Measurements from ENCODE around the gene PLEKHJ1. TPM values are rescaled to one million over a fixed set of nuclear protein-coding genes. Genes with fewer than 3 reads are reported as not detected.
A peak's percentile ranks its signal among the peaks of the same experiment; 100 is the strongest.

The PLEKHJ1 gene
- total RNA-seq, 2 donors from 2014 or later: 44.1 to 53.0 TPM

- Histone ChIP-seq H3K4me1 (peaks cover 5 to 55% of the 10 kb centered on the region in 2 donors), H3K36me3 (peaks cover 29% of the 10 kb centered on the region), H3K9me3 (no peaks in the 10 kb centered on the region), H3K27ac (no peak overlapping the region), H3K27me3 (no peaks in the 10 kb centered on the region), H3K4me3 (no peak overlapping the region)
- no peak for DNase-seq (ENCODE audit: low spot score)
- TF ChIP-seq, protein P1, sequence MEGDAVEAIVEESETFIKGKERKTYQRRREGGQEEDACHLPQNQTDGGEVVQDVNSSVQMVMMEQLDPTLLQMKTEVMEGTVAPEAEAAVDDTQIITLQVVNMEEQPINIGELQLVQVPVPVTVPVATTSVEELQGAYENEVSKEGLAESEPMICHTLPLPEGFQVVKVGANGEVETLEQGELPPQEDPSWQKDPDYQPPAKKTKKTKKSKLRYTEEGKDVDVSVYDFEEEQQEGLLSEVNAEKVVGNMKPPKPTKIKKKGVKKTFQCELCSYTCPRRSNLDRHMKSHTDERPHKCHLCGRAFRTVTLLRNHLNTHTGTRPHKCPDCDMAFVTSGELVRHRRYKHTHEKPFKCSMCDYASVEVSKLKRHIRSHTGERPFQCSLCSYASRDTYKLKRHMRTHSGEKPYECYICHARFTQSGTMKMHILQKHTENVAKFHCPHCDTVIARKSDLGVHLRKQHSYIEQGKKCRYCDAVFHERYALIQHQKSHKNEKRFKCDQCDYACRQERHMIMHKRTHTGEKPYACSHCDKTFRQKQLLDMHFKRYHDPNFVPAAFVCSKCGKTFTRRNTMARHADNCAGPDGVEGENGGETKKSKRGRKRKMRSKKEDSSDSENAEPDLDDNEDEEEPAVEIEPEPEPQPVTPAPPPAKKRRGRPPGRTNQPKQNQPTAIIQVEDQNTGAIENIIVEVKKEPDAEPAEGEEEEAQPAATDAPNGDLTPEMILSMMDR (IDR thresholded peaks at IDR 0.05): no peak
Observed at GRCh38 chr19:2240881-2241760, 5.0 kb upstream of the PLEKHJ1 start.

DNA sequence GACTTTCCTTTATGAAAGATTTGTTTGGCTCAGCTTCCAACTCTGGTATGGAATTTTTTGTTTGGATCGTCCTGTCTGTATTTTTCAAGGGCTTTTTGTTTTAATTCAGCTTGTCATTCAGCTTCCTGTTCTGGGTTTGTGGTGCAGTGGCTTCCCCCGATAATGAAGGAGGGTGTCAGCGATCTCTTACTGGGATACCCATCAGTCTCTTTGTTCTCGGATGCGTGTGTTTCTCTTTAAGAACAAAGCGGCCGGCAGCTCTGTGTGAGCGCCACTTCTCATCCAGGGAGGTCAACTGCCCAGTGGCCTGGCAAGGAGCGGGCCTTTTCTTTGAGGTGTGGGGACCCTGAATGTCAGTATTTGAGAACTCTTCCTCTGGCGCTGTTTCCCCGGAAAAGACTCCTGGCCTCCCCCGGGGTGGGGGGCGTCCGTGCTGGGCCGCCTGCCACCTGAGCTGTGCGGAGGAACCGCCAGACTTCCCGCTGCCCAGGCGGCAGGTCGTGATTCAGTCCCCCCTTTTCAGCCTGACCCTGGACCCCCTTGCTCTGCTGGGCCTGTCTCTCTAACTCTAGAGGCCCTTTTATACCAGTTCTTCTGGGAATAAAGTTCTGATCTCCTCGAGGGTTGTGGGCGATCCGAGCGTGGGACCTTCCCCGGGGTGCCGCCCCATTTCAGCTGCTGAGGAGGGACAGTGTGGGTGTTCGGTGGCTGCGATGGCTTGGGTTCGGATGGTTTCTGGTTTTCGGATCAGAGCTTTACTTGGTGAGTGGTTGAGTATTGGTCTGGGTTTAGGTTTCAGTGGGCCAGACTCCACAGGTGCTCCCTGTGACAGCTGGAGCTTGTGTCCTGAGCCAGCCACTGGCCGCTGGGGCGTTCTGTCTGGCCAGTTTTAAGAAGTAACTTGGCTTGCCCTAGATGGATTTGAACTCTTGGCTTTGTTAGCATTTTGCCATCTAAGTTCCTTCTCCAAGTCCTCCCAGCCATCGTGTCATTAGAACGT lies 3.9 kb upstream of the PLEKHJ1 start:
- Histone ChIP-seq H3K4me1 (peaks cover 5 to 59% of the 10 kb centered on the region in 2 donors), H3K9me3 (no peaks in the 10 kb centered on the region), H3K4me3 (peak overlapping the region; percentile 25 to 43), H3K27ac (peak overlapping the region; percentile 32 to 71), H3K27me3 (no peaks in the 10 kb centered on the region), H3K36me3 (peaks cover 18% of the 10 kb centered on the region)
- peak; percentile 72 for DNase-seq (ENCODE audit: low spot score)
- TF ChIP-seq, protein P1 (IDR thresholded peaks at IDR 0.05): no peak

- peak overlapping the region; percentile 32 to 71 for H3K27ac ChIP-seq
- H3K36me3 ChIP-seq: peaks cover 9% of the 10 kb centered on the region
- DNase-seq (ENCODE audit: low spot score): no peak
- peaks cover 5 to 68% of the 10 kb centered on the region in 2 donors for H3K4me1 ChIP-seq
- H3K9me3 ChIP-seq: no peaks in the 10 kb centered on the region
- TF ChIP-seq, protein P1 (IDR thresholded peaks at IDR 0.05): no peak
- H3K27me3 ChIP-seq: no peaks in the 10 kb centered on the region
- no peak overlapping the region for H3K4me3 ChIP-seq
Observed at GRCh38 chr19:2239173-2239572, 3.0 kb upstream of the PLEKHJ1 start.

GRCh38 chr19:2237869-2238153 lies 1.7 kb upstream of the PLEKHJ1 start:
- DNase-seq (ENCODE audit: low spot score): no peak
- TF ChIP-seq, protein P1 (IDR thresholded peaks at IDR 0.05): no peak
- no peaks in the 10 kb centered on the region for H3K9me3 ChIP-seq
- H3K4me3 ChIP-seq: peak overlapping the region in 1 of 2 donors; percentile 96
- no peaks in the 10 kb centered on the region for H3K27me3 ChIP-seq
- peaks cover 13% of the 10 kb centered on the region for H3K36me3 ChIP-seq
- no peak overlapping the region for H3K27ac ChIP-seq
- H3K4me1 ChIP-seq: peaks cover 5 to 75% of the 10 kb centered on the region in 2 donors

DNA sequence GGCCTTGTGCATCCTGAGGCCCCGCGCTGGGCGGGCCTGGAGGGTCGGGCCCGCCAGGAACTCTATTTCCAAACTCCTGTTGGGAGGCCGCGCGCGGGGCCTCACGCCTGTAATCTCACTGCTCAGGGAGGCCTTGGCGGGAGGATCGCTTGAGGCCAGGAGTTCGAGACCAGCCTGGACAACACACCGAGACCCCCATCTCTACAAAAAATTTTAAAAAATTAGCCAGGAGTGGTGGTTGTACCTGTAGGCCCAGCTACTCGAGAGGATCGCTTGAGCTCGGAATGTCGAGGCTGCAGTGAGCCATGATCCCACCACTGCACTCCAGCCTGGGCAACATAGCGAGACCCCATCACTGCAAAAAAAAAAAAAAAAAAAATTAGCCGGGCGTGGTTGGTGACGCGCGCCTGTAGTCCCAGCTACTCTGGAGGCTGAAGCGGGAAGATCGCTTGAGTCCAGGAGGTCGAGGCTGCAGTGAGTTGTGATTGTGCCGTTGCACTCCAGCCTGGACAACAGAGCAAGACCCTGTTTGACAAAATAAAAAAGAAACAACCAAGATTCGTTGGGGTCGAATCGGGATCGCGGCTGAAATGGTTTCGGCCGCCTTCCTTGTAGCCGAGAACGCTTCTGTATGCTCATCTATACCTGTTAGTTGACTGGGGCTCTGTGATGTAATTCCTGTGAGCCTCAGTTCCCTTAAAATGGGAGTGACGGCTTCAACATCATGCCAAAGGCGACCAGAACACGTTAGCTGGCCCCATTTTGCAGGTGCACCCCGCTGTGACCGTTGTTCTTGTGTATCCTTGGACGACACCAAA lies 1.1 kb upstream of the PLEKHJ1 start:
- TF ChIP-seq, protein P1 (IDR thresholded peaks at IDR 0.05): no peak
- H3K27me3 ChIP-seq: no peaks in the 10 kb centered on the region
- H3K4me1 ChIP-seq: peaks cover 5 to 72% of the 10 kb centered on the region in 2 donors
- peak overlapping the region; percentile 96 to 97 for H3K27ac ChIP-seq
- H3K4me3 ChIP-seq: peak overlapping the region; percentile 84 to 96
- no peaks in the 10 kb centered on the region for H3K9me3 ChIP-seq
- H3K36me3 ChIP-seq: peaks cover 14% of the 10 kb centered on the region
- no peak for DNase-seq (ENCODE audit: low spot score)

Measured in right atrium auricular region (tissue), 2 donors.